NCI-H2107 treated with DMSO at 0.1 percent for 48 hours (cell line): Measurements from ENCODE around the gene CPNE5.

Experiments
- DNase-seq: peaks from one replicate; lab custom pipeline; 2025; ENCODE audit not compliant: unreplicated experiment; lab: John Stamatoyannopoulos, UW

The CPNE5 gene

DNA sequence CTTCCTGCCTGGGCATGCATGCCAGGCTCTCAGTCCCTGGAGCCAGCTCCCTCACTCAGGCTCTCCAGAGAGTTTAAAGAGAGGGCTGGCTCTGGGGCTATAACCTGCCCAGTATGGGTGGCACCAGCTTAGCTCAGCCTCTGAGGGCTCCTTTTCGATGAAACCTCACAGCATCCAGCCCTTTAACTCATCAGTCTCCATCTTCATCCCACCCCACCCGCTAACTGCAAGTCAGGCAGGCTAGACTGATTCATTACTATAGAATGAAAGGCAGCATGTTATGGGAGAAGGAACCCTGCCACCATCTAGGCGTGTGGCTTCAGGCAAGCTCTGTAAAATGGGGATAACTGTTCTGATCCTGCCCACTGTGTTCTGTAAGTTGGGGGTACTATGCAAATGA is 88.2 kb downstream of the CPNE5 start:
- no peak for DNase-seq

DNA sequence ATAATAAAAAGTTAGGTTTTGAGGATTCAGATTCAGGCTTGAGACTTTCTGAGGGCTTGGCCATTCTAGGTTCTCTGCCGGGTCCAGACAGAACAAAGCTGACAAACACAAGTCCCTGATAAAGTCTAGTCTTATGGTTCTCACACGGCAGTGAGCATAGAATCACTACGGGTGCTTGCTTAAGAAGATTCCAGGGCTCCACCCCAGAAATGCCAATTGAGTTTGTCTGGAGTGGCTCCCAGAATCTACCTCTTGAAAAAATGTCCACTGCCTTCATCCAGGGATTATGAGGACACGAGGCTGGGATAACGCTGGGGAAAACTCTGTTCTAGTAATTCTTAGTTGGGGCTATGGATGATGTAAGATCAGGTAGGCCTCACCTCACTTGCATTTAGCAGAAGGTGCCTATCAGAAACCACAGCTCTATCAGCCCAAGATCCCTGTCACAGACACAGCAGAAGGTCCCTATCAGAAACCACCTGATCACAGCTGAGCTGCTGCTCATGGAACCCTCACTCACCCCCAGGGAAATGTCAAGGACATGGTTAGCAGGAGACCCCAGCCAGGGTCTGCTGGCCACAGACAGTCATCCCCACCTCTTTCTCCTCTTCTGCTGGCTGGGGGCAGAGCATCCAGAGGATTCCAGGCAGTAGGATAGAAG is 89.3 kb downstream of the CPNE5 start:
- DNase-seq: no peak

DNA sequence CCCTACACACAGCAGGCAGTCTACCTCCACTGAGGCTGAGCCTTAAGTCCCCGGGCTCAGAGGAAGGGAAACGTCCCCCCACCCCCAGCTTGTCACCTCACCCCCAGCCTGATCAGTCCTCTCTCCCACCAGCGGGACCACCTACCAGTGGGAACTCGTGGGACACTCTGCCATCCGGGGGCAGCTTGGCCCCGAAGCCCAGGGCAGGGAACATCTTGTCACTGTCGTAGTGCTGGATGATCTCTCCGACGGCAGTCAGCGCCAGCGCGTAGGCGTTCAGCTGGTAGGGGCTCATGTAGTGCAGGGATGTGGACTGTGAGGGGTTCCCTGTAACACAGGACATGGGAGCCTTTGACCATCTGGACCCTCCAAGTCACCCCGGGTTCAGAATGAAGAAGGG is 93.0 kb downstream of the CPNE5 start:
- no peak for DNase-seq

GRCh38 chr6:36745836-36746235 is 93.4 kb downstream of the CPNE5 start:
- DNase-seq: no peak

GRCh38 chr6:36745283-36745682 is 94.0 kb downstream of the CPNE5 start:
- no peak for DNase-seq

DNA sequence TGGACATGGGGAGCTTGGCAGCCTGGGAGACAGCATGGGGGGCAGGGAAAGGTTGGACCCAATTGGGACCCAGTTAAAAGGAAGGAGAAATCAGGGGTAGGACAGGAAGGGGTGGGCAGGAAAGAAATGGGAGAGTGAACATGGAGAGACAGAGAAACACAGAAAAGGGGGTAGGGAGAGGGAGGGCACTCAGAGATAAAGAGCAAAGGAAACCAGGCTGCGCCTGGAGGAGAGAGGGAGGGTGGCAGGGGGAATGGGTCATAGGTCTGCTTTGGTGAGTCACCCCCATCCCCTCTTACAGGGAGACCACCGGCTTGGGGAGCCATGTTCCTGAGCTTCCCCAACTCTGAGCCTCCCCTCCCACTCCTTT is 95.0 kb downstream of the CPNE5 start:
- no peak for DNase-seq

DNA sequence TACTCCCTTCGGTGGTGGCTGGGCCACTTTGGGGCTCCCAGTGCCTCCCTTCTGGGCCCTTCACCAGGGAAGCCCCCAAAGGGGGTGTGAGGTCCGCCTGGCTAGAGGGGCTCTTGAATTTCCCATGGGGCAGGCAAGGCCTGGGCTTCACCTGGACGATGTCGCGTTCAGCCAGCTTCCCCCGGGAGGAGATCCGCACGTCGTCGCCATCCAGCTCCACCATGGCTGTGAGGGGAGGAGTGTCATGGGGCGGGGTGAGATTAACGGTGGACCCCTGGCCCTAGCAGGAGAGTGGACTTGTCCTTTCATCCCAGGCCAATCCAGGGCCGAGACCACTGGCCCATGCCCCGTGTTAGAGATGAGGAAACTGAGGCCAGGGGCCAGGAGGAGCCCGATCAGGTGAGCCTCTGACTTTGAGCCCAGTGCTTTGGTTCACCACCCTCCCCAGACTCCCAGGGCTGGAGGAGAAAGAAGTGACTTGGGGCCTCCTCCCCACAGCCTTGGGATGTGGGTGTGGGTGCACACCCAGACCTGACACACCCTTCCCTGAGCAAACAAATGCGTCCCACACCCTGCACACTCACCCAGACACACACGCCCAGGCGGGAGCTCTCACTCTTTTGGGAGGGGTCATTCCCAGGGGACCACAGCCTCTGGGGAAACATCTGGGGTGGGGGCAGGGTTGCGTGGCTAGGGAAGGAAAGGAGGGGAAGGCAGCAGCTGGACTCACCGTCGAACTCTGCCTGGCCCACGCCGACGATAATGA is 95.5 kb downstream of the CPNE5 start:
- no peak for DNase-seq

DNA sequence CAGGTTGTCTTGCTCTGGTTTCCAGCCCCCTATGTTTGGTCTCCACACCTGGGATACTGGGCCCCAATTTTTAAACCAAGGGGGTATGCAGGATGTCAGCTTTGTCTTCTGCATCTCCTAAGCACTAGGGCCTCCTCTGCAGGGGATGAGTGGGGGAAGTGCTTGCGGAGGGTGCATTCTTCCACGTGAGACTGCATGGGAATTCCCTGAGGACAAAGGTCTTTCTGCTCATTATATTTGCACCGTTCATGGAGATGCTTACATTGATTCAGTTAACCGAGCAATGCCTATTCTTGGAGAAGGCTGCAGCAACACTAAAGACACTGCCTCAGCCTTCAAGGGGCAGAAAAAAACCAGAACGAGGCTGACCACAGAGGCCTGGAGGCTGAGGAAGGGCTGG is 96.2 kb downstream of the CPNE5 start:
- no peak for DNase-seq

GRCh38 chr6:36742146-36742545 is 97.1 kb downstream of the CPNE5 start:
- no peak for DNase-seq

- no peak for DNase-seq
Observed at GRCh38 chr6:36740818-36741179, 98.4 kb downstream of the CPNE5 start.

- DNase-seq: no peak
Observed at GRCh38 chr6:36739947-36740817, 99.1 kb downstream of the CPNE5 start.

DNA sequence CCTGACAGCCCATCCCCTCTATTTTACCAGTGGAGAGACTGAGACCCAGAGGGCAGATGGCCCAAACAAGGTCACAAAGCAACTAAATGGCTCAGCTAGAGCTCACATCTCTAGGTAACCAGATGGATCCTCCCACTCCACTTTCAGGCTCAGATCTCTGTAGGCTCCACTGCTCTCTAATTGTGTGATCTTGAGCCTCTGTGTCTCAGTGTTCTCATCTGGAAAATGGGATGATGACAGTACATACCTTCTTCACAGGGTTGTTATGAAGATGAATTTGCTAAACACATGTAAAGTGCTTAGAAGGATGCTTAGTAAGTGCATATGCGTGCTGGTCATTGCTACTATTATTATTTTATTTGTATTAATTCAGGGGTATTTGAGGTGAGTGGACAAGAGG is 101.1 kb downstream of the CPNE5 start:
- DNase-seq: no peak

- no peak for DNase-seq
Observed at GRCh38 chr6:36737043-36737785, 102.0 kb downstream of the CPNE5 start.

DNA sequence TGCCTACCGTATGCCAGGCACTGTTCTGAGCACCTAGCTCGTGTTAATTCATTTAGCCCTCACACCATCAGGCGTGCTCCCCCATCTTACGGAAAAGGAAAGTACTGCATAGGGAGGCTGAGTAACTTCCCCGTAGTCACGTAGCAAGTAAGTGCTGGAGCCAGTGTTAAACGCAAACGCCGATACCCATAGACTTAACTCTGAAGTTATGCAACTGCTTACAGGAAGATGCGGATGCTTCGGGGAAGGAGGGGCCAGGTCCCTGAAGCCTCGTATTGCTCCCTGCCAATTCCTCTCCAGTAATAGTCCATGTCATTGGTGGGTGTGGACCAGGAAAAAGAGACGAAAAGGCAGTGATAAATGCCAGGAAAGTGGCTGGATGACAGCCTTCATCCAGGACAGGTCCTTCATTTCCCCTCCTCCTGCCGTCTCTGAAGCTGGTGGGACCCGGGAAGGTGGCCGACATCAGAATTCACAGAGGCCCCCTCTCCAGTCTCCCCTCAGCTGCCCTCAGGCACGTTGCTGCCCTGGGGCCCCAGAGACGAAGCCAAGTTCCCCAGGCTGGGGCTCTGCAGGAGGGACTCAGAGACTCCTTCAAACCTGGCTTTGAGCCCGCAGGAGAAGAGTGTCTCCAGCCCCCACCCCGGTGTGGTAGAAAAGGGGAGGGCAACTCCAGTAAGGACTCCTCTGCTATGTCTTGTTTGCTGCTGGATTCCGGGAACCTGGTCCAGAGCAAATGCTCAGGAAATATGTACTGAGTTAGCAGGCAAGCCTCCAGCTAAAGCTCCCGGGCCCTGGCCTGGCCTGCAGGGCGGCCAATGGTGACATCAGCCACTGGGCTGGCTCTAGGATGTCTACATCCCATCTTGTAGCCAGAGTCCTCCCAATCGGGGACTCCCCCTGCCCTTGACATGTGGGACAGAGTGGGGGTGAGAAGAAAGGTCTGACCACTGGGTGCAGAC is 103.9 kb downstream of the CPNE5 start:
- no peak for DNase-seq

DNA sequence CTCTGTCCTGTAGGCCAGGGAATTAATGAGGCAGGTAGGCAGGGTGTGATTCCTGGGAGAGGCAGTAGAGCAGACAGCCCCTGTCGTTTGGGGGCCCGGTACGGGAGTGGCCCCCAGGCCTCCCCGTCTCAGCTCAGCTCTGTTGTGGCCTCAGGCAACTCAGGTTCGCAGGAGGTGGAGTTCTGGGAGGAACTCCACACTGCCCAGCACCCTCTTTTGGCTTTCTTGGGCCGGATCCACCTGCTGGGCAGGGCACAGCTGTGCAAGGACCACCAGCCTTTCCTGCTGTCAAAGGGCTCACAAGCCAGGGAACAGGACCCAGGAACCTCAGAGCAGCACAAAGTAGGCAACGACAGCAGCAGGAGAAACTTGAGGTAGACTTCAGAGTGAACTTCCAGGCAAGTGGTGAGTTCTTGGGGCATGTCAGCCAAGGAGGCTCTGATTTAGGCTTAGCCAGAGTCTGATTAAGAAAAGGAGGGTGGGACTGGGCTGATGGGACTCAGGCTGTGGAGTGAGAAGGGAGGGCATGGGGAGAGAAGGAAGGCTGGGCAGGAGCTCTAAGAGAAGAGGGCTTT is 104.7 kb downstream of the CPNE5 start:
- DNase-seq: no peak

GRCh38 chr6:36733300-36733699 is 105.9 kb downstream of the CPNE5 start:
- DNase-seq: no peak

GRCh38 chr6:36731622-36732310 is 107.5 kb downstream of the CPNE5 start:
- DNase-seq: no peak

GRCh38 chr6:36730424-36731380 is 108.5 kb downstream of the CPNE5 start:
- no peak for DNase-seq
